ENCODE measurements around the gene E2F3. TPM values are rescaled to one million over a fixed set of nuclear protein-coding genes. Genes with fewer than 3 reads are reported as not detected.

E2F3 gene
- total and polyA plus RNA-seq, 2 experiments from 2014 or later, result 11.1 to 12.6 TPM

DNA sequence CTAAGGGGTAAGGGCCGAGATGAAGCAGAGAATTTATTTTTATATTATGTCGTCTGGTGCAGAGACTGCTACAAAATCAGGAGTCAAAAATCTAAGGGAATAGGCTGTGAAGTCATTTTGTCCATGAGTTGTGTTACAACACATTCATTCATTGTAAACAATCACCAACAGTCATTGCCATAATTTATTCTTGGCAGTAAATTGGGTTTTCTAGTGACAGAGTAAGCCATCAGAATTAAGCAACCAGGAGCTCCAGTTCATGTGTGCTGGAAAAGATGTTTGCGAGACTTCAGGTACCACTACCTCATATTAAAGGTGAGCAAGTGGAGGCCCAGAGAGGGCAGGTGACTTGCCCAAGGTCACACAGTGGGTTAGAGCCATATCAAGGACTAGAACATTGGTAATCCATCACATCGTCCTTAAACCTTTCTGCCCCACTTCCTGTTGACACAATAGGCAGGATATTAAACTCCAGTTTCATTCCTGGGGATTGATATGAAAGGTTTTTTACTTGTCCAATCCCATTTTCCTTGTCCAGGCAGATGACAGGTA is 46.0 kb downstream of the E2F3 start:
- Histone ChIP-seq H3K9me3 (ENCODE audit: low read depth) (no peaks in the 10 kb centered on the region), H3K36me3 (no peaks in the 10 kb centered on the region), H3K4me1 (ENCODE audit: low read depth) (peaks cover 26% of the 10 kb centered on the region), H3K27ac (peak overlapping the region; percentile 64), H3K27me3 (no peaks in the 10 kb centered on the region), H3K4me3 (no peak overlapping the region)
- TF ChIP-seq, protein P1, sequence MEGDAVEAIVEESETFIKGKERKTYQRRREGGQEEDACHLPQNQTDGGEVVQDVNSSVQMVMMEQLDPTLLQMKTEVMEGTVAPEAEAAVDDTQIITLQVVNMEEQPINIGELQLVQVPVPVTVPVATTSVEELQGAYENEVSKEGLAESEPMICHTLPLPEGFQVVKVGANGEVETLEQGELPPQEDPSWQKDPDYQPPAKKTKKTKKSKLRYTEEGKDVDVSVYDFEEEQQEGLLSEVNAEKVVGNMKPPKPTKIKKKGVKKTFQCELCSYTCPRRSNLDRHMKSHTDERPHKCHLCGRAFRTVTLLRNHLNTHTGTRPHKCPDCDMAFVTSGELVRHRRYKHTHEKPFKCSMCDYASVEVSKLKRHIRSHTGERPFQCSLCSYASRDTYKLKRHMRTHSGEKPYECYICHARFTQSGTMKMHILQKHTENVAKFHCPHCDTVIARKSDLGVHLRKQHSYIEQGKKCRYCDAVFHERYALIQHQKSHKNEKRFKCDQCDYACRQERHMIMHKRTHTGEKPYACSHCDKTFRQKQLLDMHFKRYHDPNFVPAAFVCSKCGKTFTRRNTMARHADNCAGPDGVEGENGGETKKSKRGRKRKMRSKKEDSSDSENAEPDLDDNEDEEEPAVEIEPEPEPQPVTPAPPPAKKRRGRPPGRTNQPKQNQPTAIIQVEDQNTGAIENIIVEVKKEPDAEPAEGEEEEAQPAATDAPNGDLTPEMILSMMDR (IDR thresholded peaks at IDR 0.05; ENCODE audit: low read depth, low read length), result no peak
- DNase-seq (ENCODE audit: low read depth in 1 of 2, low spot score in 1 of 2), result no peak

DNA sequence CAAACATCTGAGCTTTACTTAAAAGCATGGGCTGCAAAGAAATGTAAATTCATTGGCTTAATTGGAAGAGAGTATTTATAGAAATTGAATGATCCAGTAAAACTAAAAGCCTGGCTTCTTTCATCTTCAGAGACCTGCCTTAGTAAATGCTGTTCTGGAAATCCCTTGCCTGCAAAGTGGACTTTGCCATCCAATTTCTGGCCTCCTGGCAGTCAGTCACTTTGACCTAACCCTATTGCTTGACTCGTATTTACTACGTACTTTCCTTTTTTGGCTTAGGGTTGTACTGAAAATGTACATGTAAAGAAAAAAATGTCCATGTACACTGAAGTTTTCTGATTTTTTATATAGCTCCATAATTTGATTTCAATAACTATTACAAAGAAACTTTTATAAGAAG is 47.1 kb downstream of the E2F3 start:
- no peak for DNase-seq (ENCODE audit: low read depth in 1 of 2, low spot score in 1 of 2)
- Histone ChIP-seq H3K36me3 (no peaks in the 10 kb centered on the region), H3K27me3 (no peaks in the 10 kb centered on the region), H3K27ac (peak overlapping the region; percentile 64), H3K4me3 (no peak overlapping the region), H3K4me1 (ENCODE audit: low read depth) (peaks cover 29% of the 10 kb centered on the region), H3K9me3 (ENCODE audit: low read depth) (no peaks in the 10 kb centered on the region)
- TF ChIP-seq, protein P1 (IDR thresholded peaks at IDR 0.05; ENCODE audit: low read depth, low read length), result no peak

DNA sequence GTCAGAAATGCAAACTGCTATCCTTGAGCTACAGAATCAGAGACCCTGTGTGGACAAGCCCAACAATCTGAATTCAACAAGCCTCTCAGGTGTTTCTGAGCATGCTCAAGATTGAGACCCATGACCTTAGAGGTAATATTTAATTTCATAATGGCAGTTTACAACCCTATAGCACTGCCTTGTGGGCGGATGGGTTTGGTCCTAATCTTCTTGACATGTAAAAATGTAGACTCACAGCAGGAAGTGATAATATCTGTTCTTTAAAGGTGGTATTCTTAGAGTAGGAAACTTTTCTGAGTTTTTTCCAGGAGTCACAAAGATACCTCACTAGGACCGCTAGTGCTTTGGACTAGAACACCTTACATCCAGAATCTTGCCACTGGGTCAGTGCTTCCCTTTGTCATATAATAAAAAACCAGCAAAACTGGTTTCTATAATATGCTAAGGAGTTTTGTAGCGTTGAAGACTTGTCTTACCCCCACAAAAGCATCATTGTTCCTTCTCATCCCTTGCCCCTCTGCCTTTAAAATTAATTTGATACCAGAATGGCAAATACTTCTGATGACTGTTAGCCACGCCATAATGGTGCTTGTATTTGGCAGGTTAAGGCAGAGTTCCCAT is 52.6 kb downstream of the E2F3 start:
- H3K36me3 ChIP-seq, result no peaks in the 10 kb centered on the region
- peak overlapping the region; percentile 59 for H3K27ac ChIP-seq
- TF ChIP-seq, protein P1 (IDR thresholded peaks at IDR 0.05; ENCODE audit: low read depth, low read length), result no peak
- DNase-seq (ENCODE audit: low read depth in 1 of 2, low spot score in 1 of 2), result no peak
- H3K9me3 ChIP-seq (ENCODE audit: low read depth), result no peaks in the 10 kb centered on the region
- peaks cover 39% of the 10 kb centered on the region for H3K4me1 ChIP-seq (ENCODE audit: low read depth)
- H3K4me3 ChIP-seq, result no peak overlapping the region
- H3K27me3 ChIP-seq, result no peaks in the 10 kb centered on the region

DNA sequence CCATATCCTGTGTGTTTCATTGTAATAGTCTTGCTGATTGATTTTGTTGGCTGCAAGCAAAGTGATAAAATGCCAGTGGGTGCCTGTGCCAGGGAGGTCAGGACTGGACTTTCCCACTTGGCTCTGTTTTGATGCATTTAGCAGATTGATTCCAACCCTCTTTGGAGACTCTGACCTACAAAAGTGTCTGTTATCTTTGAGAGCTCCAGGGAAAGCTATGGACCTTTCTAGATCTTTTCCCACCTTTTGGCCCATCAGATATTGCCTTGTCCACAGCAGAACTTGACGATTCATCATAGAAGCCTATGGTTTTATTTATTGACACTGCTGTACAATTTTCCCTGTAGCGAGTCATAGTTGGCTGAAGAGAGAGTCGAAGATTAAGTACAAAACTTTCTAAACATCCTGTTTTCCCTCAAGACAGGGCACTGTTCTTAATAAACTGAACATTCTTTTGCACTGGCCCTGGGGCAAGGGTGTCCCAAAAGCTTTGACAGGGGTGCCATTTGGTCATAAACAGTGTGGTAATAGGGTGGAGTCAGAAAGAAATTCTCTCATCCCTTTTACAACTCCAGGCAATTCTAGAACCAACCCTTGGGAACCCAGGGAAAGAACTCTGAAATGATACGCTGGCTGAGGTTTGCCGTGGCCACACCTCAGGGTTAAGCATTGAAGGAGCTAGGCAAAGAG is 53.7 kb downstream of the E2F3 start:
- Histone ChIP-seq H3K4me3 (no peak overlapping the region), H3K27me3 (no peaks in the 10 kb centered on the region)
- TF ChIP-seq, protein P1 (IDR thresholded peaks at IDR 0.05; ENCODE audit: low read depth, low read length), result no peak

DNA sequence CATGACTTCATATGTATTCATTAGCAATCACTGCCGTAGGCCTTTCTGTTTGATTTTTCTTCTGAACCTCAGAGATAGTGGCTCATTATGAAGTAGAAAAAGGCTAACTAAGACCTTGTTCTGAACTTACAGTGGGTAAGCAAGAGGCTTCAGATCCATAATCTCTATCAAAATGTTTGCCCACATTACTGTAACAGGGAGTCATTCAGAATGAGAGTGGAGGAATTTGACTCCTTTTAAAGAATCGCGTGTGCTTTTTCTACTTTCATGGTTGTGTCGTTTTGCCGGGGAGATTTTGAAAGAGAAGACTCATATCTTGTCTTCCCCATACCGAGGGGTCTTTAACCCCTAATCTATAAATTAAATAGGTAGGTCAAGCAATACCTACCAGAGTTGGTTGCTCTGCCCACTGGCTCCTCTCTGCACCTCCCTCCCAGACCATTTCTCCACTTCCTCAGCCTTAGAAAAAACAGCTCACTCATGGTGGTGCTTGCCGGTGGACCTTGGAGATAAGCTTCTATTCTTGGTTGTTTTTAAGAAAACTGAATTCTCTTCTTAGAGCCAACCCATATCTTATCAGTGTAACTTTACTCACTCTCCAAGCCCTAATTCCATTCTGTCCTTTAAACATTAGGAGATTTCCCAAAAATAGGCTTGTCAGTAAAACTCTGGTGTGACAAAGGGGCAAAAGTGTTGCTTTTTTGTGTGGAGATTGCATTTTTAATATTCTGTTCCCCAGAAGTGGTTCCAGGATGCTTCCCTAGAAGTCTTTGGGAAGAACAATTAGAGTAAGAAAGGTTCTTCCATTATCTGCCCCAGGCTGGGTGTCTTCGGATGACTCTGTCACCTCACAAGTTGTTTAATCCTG is 56.6 kb downstream of the E2F3 start:
- Histone ChIP-seq H3K27me3 (no peaks in the 10 kb centered on the region), H3K4me1 (ENCODE audit: low read depth) (peaks cover 39% of the 10 kb centered on the region), H3K9me3 (ENCODE audit: low read depth) (no peaks in the 10 kb centered on the region), H3K36me3 (no peaks in the 10 kb centered on the region), H3K4me3 (no peak overlapping the region), H3K27ac (peak overlapping the region; percentile 87)
- TF ChIP-seq, protein P1 (IDR thresholded peaks at IDR 0.05; ENCODE audit: low read depth, low read length), result no peak
- peak; percentile 19 to 28 for DNase-seq (ENCODE audit: low read depth in 1 of 2, low spot score in 1 of 2)

More for the DNA sequence above, 53.7 kb downstream of the E2F3 start:
- DNase-seq (ENCODE audit: low read depth in 1 of 2, low spot score in 1 of 2), result peak in 1 of 2 donors; percentile 13
- H3K4me1 ChIP-seq (ENCODE audit: low read depth), result peaks cover 39% of the 10 kb centered on the region
- H3K36me3 ChIP-seq, result no peaks in the 10 kb centered on the region
- no peaks in the 10 kb centered on the region for H3K9me3 ChIP-seq (ENCODE audit: low read depth)
- peak overlapping the region; percentile 59 for H3K27ac ChIP-seq
